GM12878 (cell line): ENCODE measurements around the gene CEACAM4. TPM values are rescaled to one million over a fixed set of nuclear protein-coding genes. Genes with fewer than 3 reads are reported as not detected.
A peak's percentile ranks its signal among the peaks of the same experiment; 100 is the strongest.

Experiments
- ATAC-seq: fragments of 200-7000 bp; cut with Tn5 transposase; 3 replicates; pipeline ENCODE4 v1.9.1; 2020; ENCODE audit warnings: mild to moderate bottlenecking, moderate library complexity
- BruUV-seq: library from RNA; stranded (reverse); fragments of 400-500 nt; replicated peaks from 2 replicates; lab custom pipeline; 2021; lab: Mats Ljungman, UMichigan
- CTCF ChIA-PET: fragments of 300-600 bp; sonication (Branson Sonifier 250); formaldehyde crosslinking; extraction: SDS; loops from one replicate; lab custom pipeline; 2021; ENCODE audit warnings: inconsistent platforms; lab: Yijun Ruan, JAX
- POLR2A ChIA-PET: fragments of 350-600 bp; formaldehyde crosslinking; extraction: SDS; loops from one replicate; lab custom pipeline; 2021; ENCODE audit warnings: inconsistent platforms; lab: Charles Lee
- RAD21 ChIA-PET: fragments of 300-600 bp; sonication (Branson Sonifier 250); formaldehyde crosslinking; loops from one replicate; lab custom pipeline; 2023; ENCODE audit warnings: antibody characterized with exemption; ENCODE audit not compliant: unreplicated experiment; lab: Charles Lee
- SMC1A ChIA-PET: fragments of 300-600 bp; sonication (Branson Sonifier 250); formaldehyde crosslinking; loops from one replicate; lab custom pipeline; 2023; ENCODE audit not compliant: unreplicated experiment, uncharacterized antibody; lab: Charles Lee
- DNase-seq: peaks from one replicate; pipeline ENCODE4 v3.0.0-alpha.2; 2011; ENCODE audit warnings: low read depth, low spot score
- FAIRE-seq: peaks from 3 replicates; lab custom pipeline; 2011; peaks lifted over from hg19 to GRCh38; lab: Jason Lieb, UNC
- H2AFZ ChIP-seq: 2 replicates; pipeline ENCODE4 v1.6.0; 2011; ENCODE audit warnings: low read depth, low read length, control low read depth; ENCODE audit not compliant: control insufficient read depth
- H3K27ac ChIP-seq: 2 replicates; pipeline ENCODE4 v1.5.1; 2011; ENCODE audit warnings: control low read depth; ENCODE audit not compliant: control insufficient read depth, insufficient read depth
- H3K27me3 ChIP-seq, 2 experiments: replicated peaks in 1 of 2; 2 replicates each; pipeline versions ENCODE4 v1.6.0 to v1.6.1; 2011; ENCODE audit warnings: low read length in 1 of 2; ENCODE audit not compliant: control insufficient read depth in 2 of 2, insufficient read depth in 2 of 2
- H3K36me3 ChIP-seq, 2 experiments: 2 replicates each; pipeline ENCODE4 v1.5.1; 2011; ENCODE audit warnings: low read length in 1 of 2; ENCODE audit not compliant: control insufficient read depth in 2 of 2, insufficient read depth in 2 of 2
- H3K4me1 ChIP-seq: 2 replicates; pipeline ENCODE4 v1.6.1; 2011; ENCODE audit warnings: mild to moderate bottlenecking, low read length, moderate library complexity, mixed read lengths; ENCODE audit not compliant: control insufficient read depth, insufficient read depth
- H3K4me2 ChIP-seq: 2 replicates; pipeline ENCODE4 v1.6.0; 2011; ENCODE audit warnings: control low read depth; ENCODE audit not compliant: control insufficient read depth, insufficient read depth
- H3K4me3 ChIP-seq: fragments of 200-600 bp; sonication (generic); 2 replicates; pipeline ENCODE4 v1.5.1; 2016
- H3K79me2 ChIP-seq: 2 replicates; pipeline ENCODE4 v1.6.0; 2011; ENCODE audit warnings: low read length; ENCODE audit not compliant: control insufficient read depth, insufficient read depth
- H3K9ac ChIP-seq: 2 replicates; pipeline ENCODE4 v1.8.0; 2011; ENCODE audit warnings: low read length, control low read depth, mixed read lengths; ENCODE audit not compliant: control insufficient read depth, insufficient read depth
- H3K9me3 ChIP-seq: replicated peaks from 3 replicates; pipeline ENCODE4 v1.5.1; 2011; ENCODE audit warnings: mild to moderate bottlenecking, low read length; ENCODE audit not compliant: control insufficient read depth, insufficient read depth
- H4K20me1 ChIP-seq: 2 replicates; pipeline ENCODE4 v1.6.0; 2011; ENCODE audit not compliant: control insufficient read depth, insufficient read depth
- CBX5 ChIP-seq: sonication (generic); IDR thresholded peaks from 2 replicates; pipeline ENCODE4 v1.6.1; 2016; ENCODE audit warnings: low read depth, moderate library complexity, mild to moderate bottlenecking, inconsistent platforms
- HDAC2 ChIP-seq: fragments of 200-600 bp; sonication (generic); IDR thresholded peaks from 2 replicates; pipeline ENCODE4 v1.6.1; 2017
- RUNX3 ChIP-seq: IDR thresholded peaks from 2 replicates; pipeline ENCODE4 v1.6.1; 2012; ENCODE audit warnings: low read length, inconsistent platforms
- SREBF2 ChIP-seq: IDR thresholded peaks from 2 replicates; pipeline ENCODE4 v1.6.1; 2012; ENCODE audit warnings: mild to moderate bottlenecking, low read length
- STAT1 ChIP-seq: fragments of 450-650 bp; conservative IDR thresholded peaks from 2 replicates; pipeline ENCODE4 v1.6.1; 2014; ENCODE audit warnings: antibody characterized with exemption, mild to moderate bottlenecking
- TCF12 ChIP-seq: IDR thresholded peaks from 2 replicates; pipeline ENCODE4 v1.6.1; 2011; ENCODE audit warnings: low read depth, mild to moderate bottlenecking, low read length
- WGBS: methylation state at CpG from one replicate; pipeline ENCODE4 v1.1.6; 2016; ENCODE audit warnings: low lambda C conversion rate; ENCODE audit not compliant: insufficient replicate concordance, insufficient coverage; ENCODE audit errors: missing lambda C conversion rate; 5-methylcytosine and 5-hydroxymethylcytosine counted together
- in situ Hi-C: fragments of 300-500 bp; cut with MboI; formaldehyde crosslinking; loops from 9 replicates; pipeline ENCODE4 v1.14.3; 2018; ENCODE audit warnings: mixed read lengths
- intact Hi-C: fragments of 100-400 bp; cut with micrococcal nuclease; formaldehyde crosslinking; loops from one replicate; pipeline ENCODE4 v1.14.2; 2022; ENCODE audit not compliant: unreplicated experiment
- polyA plus RNA-seq, 11 experiments: library from polyadenylated mRNA; depleted of rRNA in 4 of 11; unstranded in 6 of 11; stranded (reverse) in 5 of 11; fragments of >200 nt; fragmentation: Nextera tagmentation in 4 of 11; fragmentation: Illumina TruSeq in 1 of 11; extraction: Ambion mirVana in 4 of 11; extraction: Trizol in 1 of 11; gene quantifications; 1 replicate in 1 of 11; 2 replicates in 10 of 11; pipeline versions ENCODE4 v1.2.1 to v1.2.3, GENCODE V29; 2011 to 2016; ENCODE audit warnings: inconsistent platforms in 2 of 11, missing spikeins in 2 of 11, low read depth in 1 of 11
- total RNA-seq, 4 experiments: library from RNA; depleted of rRNA in 3 of 4; stranded (reverse); fragments of >200 nt in 3 of 4; fragmentation: Illumina TruSeq in 1 of 4; extraction: Trizol in 1 of 4; gene quantifications; 2 replicates each; pipeline versions ENCODE4 v1.2.1 to v1.2.3, GENCODE V29; 2013 to 2021
- TF ChIP-seq, protein P1 (sequence below): fragments of 450-650 bp; IDR thresholded peaks from 2 replicates; pipeline ENCODE4 v1.6.1; 2018; ENCODE audit warnings: borderline replicate concordance, mild to moderate bottlenecking; ENCODE audit not compliant: partially characterized antibody

Gene CEACAM4
- total and polyA plus RNA-seq, 10 of the 15 experiments (the other 5 are each of a cell fraction or from before 2014, with no cell fraction given): not detected

GRCh38 chr19:41668315-41668714 lies 41.4 kb upstream of the CEACAM4 start:
- 33% methylated on average over 1 of the region's 1 CpG for WGBS
- no TSS peak for BruUV-seq
- POLR2A ChIA-PET: no interaction called here
- H3K9me3 ChIP-seq: peaks cover 5% of the 10 kb centered on the region; the same call in 2 of the 3 replicates
- intact Hi-C loops (no loop called here), in situ Hi-C loops (no loop called here)
- H3K4me1 ChIP-seq: no peaks in the 10 kb centered on the region
- DNase-seq: no peak
- SMC1A ChIA-PET: no interaction called here
- no peak overlapping the region for H3K27ac ChIP-seq
- H4K20me1 ChIP-seq: no peaks in the 10 kb centered on the region
- no peaks in the 10 kb centered on the region for H3K79me2 ChIP-seq
- TF ChIP-seq TCF12 (no peak), HDAC2 (no peak), RUNX3 (no peak), SREBF2 (no peak)
- no peak overlapping the region for H2AFZ ChIP-seq
- no peak overlapping the region for H3K9ac ChIP-seq
- no peak for FAIRE-seq
- CTCF ChIA-PET: no interaction called here
- RAD21 ChIA-PET: no interaction called here
- no peak overlapping the region for H3K4me2 ChIP-seq
- no peak for ATAC-seq
- H3K27me3 ChIP-seq: peaks cover 0 to 3% of the 10 kb centered on the region in 2 experiments; a peak in 2 of 4 replicates
- no peak overlapping the region for H3K4me3 ChIP-seq
- no peaks in the 10 kb centered on the region for H3K36me3 ChIP-seq

DNA sequence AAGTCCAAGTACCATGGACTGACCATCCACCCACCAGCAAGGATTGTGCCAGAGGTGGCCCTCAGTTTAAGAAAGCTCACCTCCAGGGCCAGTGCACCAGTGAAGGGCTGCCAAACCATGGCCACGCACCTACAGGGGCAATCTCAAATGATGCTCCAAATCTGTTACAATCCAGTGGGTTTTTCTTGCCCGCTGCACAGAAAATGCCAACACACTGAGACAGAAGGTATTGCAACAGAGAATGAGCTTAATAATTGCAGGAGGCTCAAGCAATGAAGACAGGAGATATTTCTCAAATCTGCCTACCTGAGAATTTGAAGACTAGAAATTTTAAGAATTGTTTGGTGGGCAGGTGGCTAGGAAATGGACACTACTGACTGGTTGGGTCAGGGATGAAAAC lies 39.2 kb upstream of the CEACAM4 start:
- POLR2A ChIA-PET: no interaction called here
- no peak for DNase-seq
- WGBS: 2% methylated on average over 2 of the region's 2 CpGs
- TF ChIP-seq CBX5: peak; percentile 75; the same call in 1 of the 2 replicates
- no peak for TF ChIP-seq STAT1
- TF ChIP-seq, protein P1, sequence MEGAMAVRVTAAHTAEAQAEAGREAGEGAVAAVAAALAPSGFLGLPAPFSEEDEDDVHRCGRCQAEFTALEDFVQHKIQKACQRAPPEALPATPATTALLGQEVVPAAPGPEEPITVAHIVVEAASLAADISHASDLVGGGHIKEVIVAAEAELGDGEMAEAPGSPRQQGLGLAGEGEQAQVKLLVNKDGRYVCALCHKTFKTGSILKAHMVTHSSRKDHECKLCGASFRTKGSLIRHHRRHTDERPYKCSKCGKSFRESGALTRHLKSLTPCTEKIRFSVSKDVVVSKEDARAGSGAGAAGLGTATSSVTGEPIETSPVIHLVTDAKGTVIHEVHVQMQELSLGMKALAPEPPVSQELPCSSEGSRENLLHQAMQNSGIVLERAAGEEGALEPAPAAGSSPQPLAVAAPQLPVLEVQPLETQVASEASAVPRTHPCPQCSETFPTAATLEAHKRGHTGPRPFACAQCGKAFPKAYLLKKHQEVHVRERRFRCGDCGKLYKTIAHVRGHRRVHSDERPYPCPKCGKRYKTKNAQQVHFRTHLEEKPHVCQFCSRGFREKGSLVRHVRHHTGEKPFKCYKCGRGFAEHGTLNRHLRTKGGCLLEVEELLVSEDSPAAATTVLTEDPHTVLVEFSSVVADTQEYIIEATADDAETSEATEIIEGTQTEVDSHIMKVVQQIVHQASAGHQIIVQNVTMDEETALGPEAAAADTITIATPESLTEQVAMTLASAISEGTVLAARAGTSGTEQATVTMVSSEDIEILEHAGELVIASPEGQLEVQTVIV: no peak
- TF ChIP-seq, all 136 proteins: peak for 1
- Histone ChIP-seq H3K4me3 (no peak overlapping the region), H3K27me3 (no peaks in the 10 kb centered on the region), H3K4me2 (no peak overlapping the region), H3K27ac (no peak overlapping the region), H2AFZ (no peak overlapping the region), H3K36me3 (no peaks in the 10 kb centered on the region), H3K79me2 (no peaks in the 10 kb centered on the region), H4K20me1 (no peaks in the 10 kb centered on the region), H3K9me3 (peaks cover 5% of the 10 kb centered on the region; the same call in 2 of the 3 replicates), H3K4me1 (no peaks in the 10 kb centered on the region), H3K9ac (no peak overlapping the region)
- RAD21 ChIA-PET: no interaction called here
- SMC1A ChIA-PET: interaction anchor here (0.5 kb wide), 1 partner anchor 88 kb away, joined by 3 read pairs; no protein-coding TSS in a partner anchor
- BruUV-seq: no TSS peak
- intact Hi-C loops: no loop called here
- in situ Hi-C loops: no loop called here
- CTCF ChIA-PET: interaction anchor here (1.8 kb wide), 1 partner anchor 24 kb away, joined by 7 read pairs; no protein-coding TSS in a partner anchor
- ATAC-seq: no peak
- FAIRE-seq: no peak
